T-helper 1 cell (primary cell): Measurements from ENCODE around the gene PLA2G6.

Experiments
- DNase-seq, 5 donors: peaks; one replicate each; pipeline ENCODE4 v3.0.0-alpha.2; 2012 to 2020

Gene PLA2G6

GRCh38 chr22:38214302-38215056 lies 32.8 kb upstream of the PLA2G6 start:
- DNase-seq: peak; percentile 59 to 79 (median 69)

- no peak for DNase-seq
These were observed 32.3 kb upstream of the PLA2G6 start for GRCh38 chr22:38213990-38214301.

- DNase-seq: no peak
These were observed 31.8 kb upstream of the PLA2G6 start for GRCh38 chr22:38213319-38213989.

GRCh38 chr22:38212442-38212841 lies 30.8 kb upstream of the PLA2G6 start:
- DNase-seq: no peak

GRCh38 chr22:38211556-38211955 lies 29.9 kb upstream of the PLA2G6 start:
- no peak for DNase-seq

- DNase-seq: no peak
These were observed 26.9 kb upstream of the PLA2G6 start for GRCh38 chr22:38208551-38208968.

GRCh38 chr22:38207898-38208432 lies 26.3 kb upstream of the PLA2G6 start:
- DNase-seq: no peak

- DNase-seq: no peak
These were observed 23.9 kb upstream of the PLA2G6 start for GRCh38 chr22:38205261-38206128.

- no peak for DNase-seq
These were observed 23.2 kb upstream of the PLA2G6 start for GRCh38 chr22:38204784-38205183.

GRCh38 chr22:38203855-38204514 lies 22.4 kb upstream of the PLA2G6 start:
- DNase-seq: no peak

- DNase-seq: peak in 2 of 5 donors; percentile 23 to 48
These were observed 21.6 kb upstream of the PLA2G6 start for GRCh38 chr22:38203090-38203810.

- DNase-seq: peak; percentile 35 to 69 (median 40)
These were observed 20.9 kb upstream of the PLA2G6 start for GRCh38 chr22:38202437-38203089.

- DNase-seq: peak; percentile 77 to 93 (median 80)
These were observed 20.2 kb upstream of the PLA2G6 start, which contains the start of gene MAFF for GRCh38 chr22:38201711-38202436. Gene MAFF (plus strand): TSS chr22:38201994. CDS start chr22:38213854, 11,860 bp downstream.

GRCh38 chr22:38201371-38201710 lies 19.7 kb upstream of the PLA2G6 start:
- DNase-seq: no peak

- no peak for DNase-seq
These were observed 18.4 kb upstream of the PLA2G6 start for GRCh38 chr22:38199826-38200559.

- DNase-seq: no peak
These were observed 15.3 kb upstream of the PLA2G6 start for GRCh38 chr22:38196791-38197419.

GRCh38 chr22:38193580-38193979 lies 11.9 kb upstream of the PLA2G6 start:
- DNase-seq: no peak

GRCh38 chr22:38192475-38192863 lies 10.8 kb upstream of the PLA2G6 start:
- no peak for DNase-seq

- no peak for DNase-seq
These were observed 10.3 kb upstream of the PLA2G6 start for GRCh38 chr22:38191731-38192474.
